B cell (primary cell): ENCODE measurements around the gene CD6. TPM values are rescaled to one million over a fixed set of nuclear protein-coding genes. Genes with fewer than 3 reads are reported as not detected.

Experiments used
- ATAC-seq: fragments of 200-7000 bp; cut with Tn5 transposase; one replicate; pipeline ENCODE4 v1.10.0; 2021; ENCODE audit warnings: low read depth, mild to moderate bottlenecking, moderate number of reproducible peaks, moderate library complexity
- CTCF ChIA-PET: fragments of 350-600 bp; sonication (Branson Sonifier 250); formaldehyde crosslinking; loops from one replicate; lab custom pipeline; 2021; ENCODE audit warnings: antibody characterized with exemption, inconsistent platforms; lab: Charles Lee
- POLR2A ChIA-PET: fragments of 350-600 bp; sonication (Branson Sonifier 250); formaldehyde crosslinking; loops from one replicate; lab custom pipeline; 2021; ENCODE audit warnings: antibody characterized with exemption; lab: Charles Lee
- DNase-seq: peaks from one replicate; pipeline ENCODE4 v3.0.0; 2013
- H2AFZ ChIP-seq: 2 replicates; pipeline ENCODE4 v1.6.1; 2012; ENCODE audit warnings: mild to moderate bottlenecking, low read depth, low read length; ENCODE audit not compliant: insufficient read depth, poor library complexity, severe bottlenecking
- H3K27ac ChIP-seq, 2 donors: 1 replicate in 1 of 2; 2 replicates in 1 of 2; pipeline ENCODE4 v1.5.1; 2012 to 2013; ENCODE audit warnings: low read length in 2 of 2, mild to moderate bottlenecking in 2 of 2, moderate library complexity in 1 of 2
- H3K27me3 ChIP-seq, 4 experiments: fragments of 200-600 bp in 1 of 4; sonication (generic) in 1 of 4; replicated peaks in 1 of 4; 1 replicate in 2 of 4; 2 replicates in 2 of 4; pipeline versions ENCODE4 v1.6.1 to v1.7.0; 2013 to 2016; ENCODE audit warnings: low read length in 3 of 4, mild to moderate bottlenecking in 2 of 4, mixed read lengths in 1 of 4, moderate library complexity in 1 of 4; ENCODE audit not compliant: insufficient read depth in 4 of 4, control insufficient read depth in 3 of 4; ENCODE audit errors: control extremely low read depth in 1 of 4
- H3K36me3 ChIP-seq, 2 experiments: replicated peaks in 1 of 2; 1 replicate in 1 of 2; 2 replicates in 1 of 2; pipeline versions ENCODE4 v1.6.1 to v1.7.1; 2013; ENCODE audit warnings: low read length in 1 of 2; ENCODE audit not compliant: insufficient read depth in 2 of 2, control insufficient read depth in 1 of 2; ENCODE audit errors: control extremely low read depth in 1 of 2, extremely low read depth in 1 of 2
- H3K4me1 ChIP-seq, 2 donors: fragments of 200-600 bp in 1 of 2; sonication (generic) in 1 of 2; 1 replicate in 1 of 2; 2 replicates in 1 of 2; pipeline versions ENCODE4 v1.5.1 to v1.6.1; 2013 to 2017; ENCODE audit warnings: low read length in 2 of 2; ENCODE audit not compliant: control insufficient read depth in 2 of 2, insufficient read depth in 2 of 2
- H3K4me2 ChIP-seq: replicated peaks from 2 replicates; pipeline ENCODE3; 2012; ENCODE audit warnings: mild to moderate bottlenecking, low read depth, low read length; ENCODE audit not compliant: poor library complexity, severe bottlenecking
- H3K4me3 ChIP-seq, 5 experiments: fragments of 200-600 bp in 1 of 5; sonication (generic) in 1 of 5; 1 replicate in 3 of 5; 2 replicates in 2 of 5; pipeline versions ENCODE4 v1.5.1 to v1.7.0; 2011 to 2016; ENCODE audit warnings: low read length in 4 of 5, mild to moderate bottlenecking in 4 of 5, low read depth in 2 of 5, control low read depth in 1 of 5, moderate library complexity in 1 of 5; ENCODE audit not compliant: insufficient read depth in 1 of 5; ENCODE audit errors: control extremely low read depth in 1 of 5, extremely low read depth in 1 of 5
- H3K79me2 ChIP-seq: fragments of 200-600 bp; sonication (generic); one replicate; pipeline ENCODE4 v1.6.0; 2016; ENCODE audit warnings: low read length; ENCODE audit not compliant: control insufficient read depth, insufficient read depth
- H3K9ac ChIP-seq: fragments of 200-600 bp; sonication (generic); 2 replicates; pipeline ENCODE4 v1.6.1; 2017; ENCODE audit warnings: mild to moderate bottlenecking, low read length, moderate library complexity
- H3K9me3 ChIP-seq, 3 donors: one replicate each; pipeline versions ENCODE4 v1.6.1 to v1.7.1; 2013; ENCODE audit warnings: low read length in 2 of 3; ENCODE audit not compliant: control insufficient read depth in 2 of 3, insufficient read depth in 1 of 3; ENCODE audit errors: control extremely low read depth in 1 of 3
- H4K20me1 ChIP-seq: 2 replicates; pipeline ENCODE4 v1.6.0; 2012; ENCODE audit warnings: mild to moderate bottlenecking, low read length; ENCODE audit not compliant: insufficient read depth, control insufficient read depth, poor library complexity, severe bottlenecking
- H3K27ac Mint-ChIP-seq: one replicate; pipeline ENCODE4 v1.8.0; 2021; ENCODE audit warnings: mixed read lengths
- H3K27me3 Mint-ChIP-seq: one replicate; pipeline ENCODE4 v1.8.0; 2021; ENCODE audit warnings: mixed read lengths
- H3K4me1 Mint-ChIP-seq: one replicate; pipeline ENCODE4 v1.8.0; 2021; ENCODE audit warnings: mixed read lengths
- H3K4me3 Mint-ChIP-seq: one replicate; pipeline ENCODE4 v1.8.0; 2021; ENCODE audit warnings: mixed read lengths
- H3K9me3 Mint-ChIP-seq: one replicate; pipeline ENCODE4 v1.8.0; 2022; ENCODE audit warnings: mixed read lengths; ENCODE audit not compliant: insufficient read depth
- EZH2 ChIP-seq: IDR thresholded peaks from 2 replicates; pipeline ENCODE4 v1.6.1; 2012; ENCODE audit warnings: borderline replicate concordance, low read depth, mild to moderate bottlenecking, moderate library complexity, low read length; ENCODE audit not compliant: insufficient read depth, poor library complexity, severe bottlenecking
- WGBS: methylation state at CpG from one replicate; pipeline ENCODE4 v1.1.5; 2013; ENCODE audit warnings: missing lambda C conversion rate; ENCODE audit not compliant: insufficient coverage; 5-methylcytosine and 5-hydroxymethylcytosine counted together
- intact Hi-C: fragments of 100-400 bp; cut with micrococcal nuclease; formaldehyde crosslinking; loops from one replicate; pipeline ENCODE4 v1.10.0; 2022
- polyA plus RNA-seq: library from polyadenylated mRNA; depleted of rRNA; stranded (reverse); fragments of >200 nt; gene quantifications from 2 replicates; pipeline ENCODE4 v1.2.3, GENCODE V29; 2012
- total RNA-seq, 2 donors: library from RNA; stranded (reverse); fragments of 120-200 nt in 1 of 2; gene quantifications; 1 replicate in 1 of 2; 2 replicates in 1 of 2; pipeline versions ENCODE4 v1.2.3 to v1.2.4, GENCODE V29; 2013 to 2022
- TF ChIP-seq, protein P1 (sequence below): fragments of 200-600 bp; IDR thresholded peaks from one replicate; pipeline ENCODE4 v1.8.0; 2022; ENCODE audit warnings: antibody characterized with exemption, mild to moderate bottlenecking

Gene CD6
- total and polyA plus RNA-seq, 2 donors (not counting 1 experiment from before 2014, with no cell fraction given) = 9.3 to 13.6 TPM

DNA sequence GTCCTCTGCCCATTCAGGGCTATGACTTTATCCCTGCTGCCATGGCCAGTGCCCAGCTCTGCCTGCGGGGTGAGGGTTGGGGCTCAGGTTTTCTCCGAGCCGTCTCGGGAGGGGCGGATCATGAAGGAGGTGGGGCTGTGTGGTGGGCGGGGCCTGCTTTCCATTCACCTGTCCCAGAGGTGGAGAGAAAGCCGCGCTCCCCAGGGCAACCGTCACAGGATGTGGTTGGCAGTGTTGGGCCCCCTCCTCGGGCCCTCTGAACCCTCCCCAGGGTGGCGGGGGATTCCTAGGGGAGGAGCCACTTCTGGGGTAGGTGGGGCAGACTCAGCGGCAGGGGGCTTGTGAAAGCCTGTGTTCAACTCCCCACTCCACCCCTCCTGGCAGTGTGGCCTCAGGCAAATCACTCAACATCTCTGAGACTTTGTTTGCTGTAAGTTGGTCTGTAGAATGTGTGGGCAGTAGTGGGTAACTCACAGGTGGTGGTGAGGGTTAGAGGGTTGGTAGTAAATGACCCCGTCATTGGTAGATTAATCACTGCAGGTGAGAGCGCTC, 50.3 kb downstream of the CD6 start:
- CTCF ChIA-PET = interaction anchor here (2.0 kb wide), 2 partner anchors 52 to 107 kb away, joined by 6 to 8 read pairs; no protein-coding TSS in a partner anchor
- no peaks in the 10 kb centered on the region for H3K9me3 Mint-ChIP-seq

GRCh38 chr11:61022311-61023085, 51.0 kb downstream of the CD6 start:
- H3K9me3 ChIP-seq = no peaks in the 10 kb centered on the region
- no peaks in the 10 kb centered on the region for H3K27me3 ChIP-seq
- 40% methylated on average over 10 of the region's 10 CpGs for WGBS
- CTCF ChIA-PET = interaction anchor here (0.7 to 2.0 kb wide), 3 partner anchors 53 to 324 kb away, joined by 3 to 8 read pairs (median 6); no protein-coding TSS in a partner anchor
- H3K27ac Mint-ChIP-seq = peak overlapping the region; percentile 89
- no peak overlapping the region for H2AFZ ChIP-seq
- H4K20me1 ChIP-seq = no peaks in the 10 kb centered on the region
- H3K4me3 Mint-ChIP-seq = peak overlapping the region; percentile 80
- TF ChIP-seq, protein P1, sequence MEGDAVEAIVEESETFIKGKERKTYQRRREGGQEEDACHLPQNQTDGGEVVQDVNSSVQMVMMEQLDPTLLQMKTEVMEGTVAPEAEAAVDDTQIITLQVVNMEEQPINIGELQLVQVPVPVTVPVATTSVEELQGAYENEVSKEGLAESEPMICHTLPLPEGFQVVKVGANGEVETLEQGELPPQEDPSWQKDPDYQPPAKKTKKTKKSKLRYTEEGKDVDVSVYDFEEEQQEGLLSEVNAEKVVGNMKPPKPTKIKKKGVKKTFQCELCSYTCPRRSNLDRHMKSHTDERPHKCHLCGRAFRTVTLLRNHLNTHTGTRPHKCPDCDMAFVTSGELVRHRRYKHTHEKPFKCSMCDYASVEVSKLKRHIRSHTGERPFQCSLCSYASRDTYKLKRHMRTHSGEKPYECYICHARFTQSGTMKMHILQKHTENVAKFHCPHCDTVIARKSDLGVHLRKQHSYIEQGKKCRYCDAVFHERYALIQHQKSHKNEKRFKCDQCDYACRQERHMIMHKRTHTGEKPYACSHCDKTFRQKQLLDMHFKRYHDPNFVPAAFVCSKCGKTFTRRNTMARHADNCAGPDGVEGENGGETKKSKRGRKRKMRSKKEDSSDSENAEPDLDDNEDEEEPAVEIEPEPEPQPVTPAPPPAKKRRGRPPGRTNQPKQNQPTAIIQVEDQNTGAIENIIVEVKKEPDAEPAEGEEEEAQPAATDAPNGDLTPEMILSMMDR = no peak
- no peak for TF ChIP-seq EZH2
- POLR2A ChIA-PET = interaction anchor here (0.6 to 2.5 kb wide), 3 partner anchors 10 to 107 kb away, joined by 3 to 9 read pairs (median 6); partner anchors contain the start of gene CD5
- peak overlapping the region; percentile 41 for H3K9ac ChIP-seq
- no peaks in the 10 kb centered on the region for H3K9me3 Mint-ChIP-seq
- no peak overlapping the region for H3K4me3 ChIP-seq
- intact Hi-C loops = loop anchor here (5.0 to 10.0 kb wide), 2 partner anchors 35 to 102 kb away; no protein-coding TSS in a partner anchor
- DNase-seq (no peak), ATAC-seq (no peak)
- H3K4me1 ChIP-seq = peaks cover 51 to 58% of the 10 kb centered on the region in 2 donors
- H3K36me3 ChIP-seq = peaks cover 0 to 3% of the 10 kb centered on the region in 2 experiments
- H3K4me1 Mint-ChIP-seq = peaks cover 61% of the 10 kb centered on the region
- H3K79me2 ChIP-seq = no peaks in the 10 kb centered on the region
- peak overlapping the region; percentile 39 to 45 for H3K27ac ChIP-seq
- peak overlapping the region; percentile 78 for H3K4me2 ChIP-seq
- H3K27me3 Mint-ChIP-seq = no peaks in the 10 kb centered on the region

More for the DNA sequence above, 50.3 kb downstream of the CD6 start:
- Mint-ChIP-seq H3K27me3 (no peaks in the 10 kb centered on the region), H3K27ac (peak overlapping the region; percentile 89), H3K4me3 (peak overlapping the region; percentile 80), H3K4me1 (peaks cover 55% of the 10 kb centered on the region)
- Histone ChIP-seq H3K9ac (peak overlapping the region; percentile 41), H3K79me2 (no peaks in the 10 kb centered on the region), H3K9me3 (no peaks in the 10 kb centered on the region), H2AFZ (peak overlapping the region; percentile 61), H4K20me1 (no peaks in the 10 kb centered on the region), H3K4me2 (peak overlapping the region; percentile 78), H3K27ac (peak overlapping the region; percentile 39 to 45), H3K4me3 (peak overlapping the region in 4 of 5 experiments; percentile 7 to 50 (median 32)), H3K36me3 (peaks cover 0 to 4% of the 10 kb centered on the region in 2 experiments), H3K27me3 (no peaks in the 10 kb centered on the region), H3K4me1 (peaks cover 43 to 51% of the 10 kb centered on the region in 2 donors)
- ATAC-seq (peak; percentile 83), DNase-seq (peak; percentile 85)
- WGBS = 5% methylated on average over 13 of the region's 14 CpGs
- POLR2A ChIA-PET = interaction anchor here (2.5 kb wide), 1 partner anchor 9 kb away, joined by 9 read pairs; no protein-coding TSS in a partner anchor
- intact Hi-C loops = loop anchor here (5.0 to 10.0 kb wide), 2 partner anchors 34 to 103 kb away; no protein-coding TSS in a partner anchor
- no peak for TF ChIP-seq EZH2
